GM12865 (cell line): ENCODE data around the gene DOK1.

Experiments used
- DNase-seq: peaks from one replicate; pipeline ENCODE4 v3.0.0; 2010; ENCODE audit warnings: low read depth
- H3K4me3 ChIP-seq: 2 replicates; pipeline ENCODE4 v1.5.1; 2011; ENCODE audit warnings: mild to moderate bottlenecking, low read depth, low read length, control low read depth
- CTCF ChIP-seq: IDR thresholded peaks from 2 replicates; pipeline ENCODE4 v1.5.1; 2011; ENCODE audit warnings: low read length, control low read depth, low read depth, inconsistent platforms; ENCODE audit not compliant: insufficient read depth; ENCODE audit errors: missing control alignments

The DOK1 gene

DNA sequence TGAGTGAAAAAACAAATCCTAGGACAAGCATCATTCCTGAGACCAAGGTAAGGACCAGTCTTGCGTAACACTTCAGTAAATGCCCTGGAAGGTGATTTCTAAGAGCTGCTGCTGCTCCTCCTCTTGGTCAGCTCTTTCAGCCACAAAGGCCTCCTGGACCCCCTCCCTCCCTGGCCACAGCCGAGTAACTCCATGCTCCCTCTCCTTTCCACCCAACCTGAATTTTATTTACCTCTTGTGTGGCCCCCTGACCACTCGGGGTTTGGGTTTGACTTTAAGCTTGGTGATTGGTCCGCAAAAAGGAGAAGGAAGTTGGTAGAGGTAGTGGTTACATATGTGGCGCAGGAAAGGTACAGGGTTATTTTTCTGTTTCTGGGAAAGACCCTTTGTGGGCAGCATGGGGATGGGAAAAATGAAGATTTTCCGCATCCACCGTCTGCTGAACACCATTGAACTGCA, 15.6 kb upstream of the DOK1 start:
- no peak overlapping the region for H3K4me3 ChIP-seq
- peak; percentile 61 for DNase-seq
- TF ChIP-seq CTCF = no peak

- no peak for DNase-seq
- no peak for TF ChIP-seq CTCF
- H3K4me3 ChIP-seq = no peak overlapping the region
These were observed 14.2 kb upstream of the DOK1 start for GRCh38 chr2:74540291-74540690.

- no peak overlapping the region for H3K4me3 ChIP-seq
- DNase-seq = no peak
- TF ChIP-seq CTCF = no peak
These were observed 11.5 kb upstream of the DOK1 start for GRCh38 chr2:74542978-74543377.

- peak; percentile 15 for TF ChIP-seq CTCF
- no peak overlapping the region for H3K4me3 ChIP-seq
- no peak for DNase-seq
These were observed 9.9 kb upstream of the DOK1 start for GRCh38 chr2:74544634-74545033.

DNA sequence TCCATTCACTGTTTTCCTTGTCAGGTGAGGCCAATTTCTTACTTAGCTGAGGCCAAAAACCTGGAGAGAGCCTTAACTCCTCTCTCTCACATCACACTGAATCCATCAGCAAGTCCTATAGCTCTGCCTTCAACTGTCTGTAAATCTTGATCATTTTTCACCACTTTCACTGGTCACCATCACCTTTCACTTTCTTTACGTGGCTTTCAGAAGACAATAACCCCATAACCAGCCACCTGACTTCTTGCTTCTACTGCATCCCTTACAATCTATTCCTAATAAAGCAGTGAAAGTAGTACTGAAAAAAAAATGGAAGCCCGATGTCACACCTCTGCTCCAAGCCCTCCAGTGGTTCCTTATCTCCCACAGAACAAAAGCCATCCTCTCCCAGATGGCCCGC, 8.5 kb upstream of the DOK1 start:
- peak; percentile 44 for DNase-seq
- TF ChIP-seq CTCF = no peak
- no peak overlapping the region for H3K4me3 ChIP-seq

GRCh38 chr2:74548285-74548899, 6.1 kb upstream of the DOK1 start:
- DNase-seq = no peak
- H3K4me3 ChIP-seq = peak overlapping the region; percentile 98
- no peak for TF ChIP-seq CTCF

DNA sequence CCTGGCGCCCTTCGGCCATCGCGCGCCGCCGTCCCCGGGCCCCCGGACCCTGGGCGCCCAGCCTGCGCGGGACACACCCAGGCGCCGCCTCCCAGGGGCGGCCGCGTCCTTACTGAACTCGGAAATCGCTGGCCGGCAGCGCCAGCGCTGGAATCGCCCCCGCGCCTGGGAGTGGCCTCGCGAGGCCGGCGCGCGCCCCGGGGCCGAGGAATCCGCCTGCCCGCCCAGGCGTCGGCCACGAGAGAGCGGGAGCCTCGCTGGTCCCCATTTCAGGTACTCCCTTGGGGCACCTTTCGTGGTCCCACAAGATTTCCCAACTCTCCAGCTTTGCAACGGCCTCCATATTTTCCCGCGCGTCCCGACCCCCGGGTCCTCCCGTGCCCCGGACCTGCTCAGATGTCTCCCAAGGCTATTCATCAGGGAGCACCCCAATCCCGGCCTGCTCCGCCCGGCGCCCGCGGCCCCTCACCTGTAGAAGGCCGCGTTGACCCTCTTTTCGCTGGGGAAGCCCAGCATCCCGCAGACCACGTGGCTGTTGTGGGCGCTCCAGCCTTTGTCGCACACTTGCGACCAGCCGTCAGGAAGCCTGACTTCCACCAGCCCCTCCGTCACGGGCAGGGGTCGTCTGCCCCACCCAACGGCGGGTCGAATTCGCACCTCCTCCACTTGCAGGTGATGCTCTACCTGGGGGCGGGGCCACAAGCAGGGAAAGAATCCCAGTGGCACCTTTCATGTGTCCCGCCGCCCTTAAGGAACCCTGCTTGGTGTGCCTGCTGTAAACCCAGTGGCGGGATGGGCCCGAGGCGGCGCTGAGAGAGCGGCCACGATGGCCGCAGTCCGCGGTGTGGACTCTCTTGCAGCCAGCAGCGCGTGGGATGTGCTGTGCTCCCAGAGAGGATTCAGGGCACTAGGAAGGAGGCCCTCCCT, 5.4 kb upstream of the DOK1 start:
- no peak for TF ChIP-seq CTCF
- DNase-seq = peak; percentile 65
- peak overlapping the region; percentile 98 for H3K4me3 ChIP-seq
